NB4 (cell line): ENCODE results near the gene SESTD1.

Experiments
- MYC ChIP-seq: IDR thresholded peaks from 2 replicates; pipeline ENCODE4 v1.6.1; 2011; ENCODE audit warnings: low read depth, low read length
- POLR2A ChIP-seq: IDR thresholded peaks from 2 replicates; pipeline ENCODE4 v1.6.1; 2011; ENCODE audit warnings: mild to moderate bottlenecking; ENCODE audit not compliant: insufficient read length; ENCODE audit errors: extremely low read depth
- TF ChIP-seq, protein P1 (sequence below): IDR thresholded peaks from 2 replicates; pipeline ENCODE4 v1.6.1; 2011; ENCODE audit warnings: low read depth, low read length
- TF ChIP-seq, protein P2 (sequence below): IDR thresholded peaks from one replicate; pipeline ENCODE4 v1.5.1; 2012; ENCODE audit warnings: low read depth, low read length

DNA sequence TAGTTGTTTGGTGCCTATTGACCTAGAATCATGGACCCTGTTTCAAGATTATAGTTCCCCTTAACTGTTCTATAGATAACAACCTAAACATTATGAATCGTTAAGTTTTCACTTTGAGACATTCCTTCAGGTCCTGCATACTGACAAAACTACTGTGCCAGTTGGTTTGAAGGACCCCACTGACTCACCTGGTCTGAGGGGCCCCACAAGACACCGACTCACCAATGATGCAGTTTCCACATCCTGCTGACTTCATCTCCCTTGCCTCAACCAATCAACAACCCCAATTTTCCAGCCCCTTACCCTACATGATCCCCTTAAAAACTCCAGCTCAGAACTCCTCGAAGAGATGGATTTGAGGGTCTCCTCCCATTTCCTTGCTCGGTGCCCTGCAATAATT lies 125.1 kb downstream of the SESTD1 start:
- TF ChIP-seq, protein P1, sequence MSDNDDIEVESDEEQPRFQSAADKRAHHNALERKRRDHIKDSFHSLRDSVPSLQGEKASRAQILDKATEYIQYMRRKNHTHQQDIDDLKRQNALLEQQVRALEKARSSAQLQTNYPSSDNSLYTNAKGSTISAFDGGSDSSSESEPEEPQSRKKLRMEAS = no peak
- TF ChIP-seq, protein P2, sequence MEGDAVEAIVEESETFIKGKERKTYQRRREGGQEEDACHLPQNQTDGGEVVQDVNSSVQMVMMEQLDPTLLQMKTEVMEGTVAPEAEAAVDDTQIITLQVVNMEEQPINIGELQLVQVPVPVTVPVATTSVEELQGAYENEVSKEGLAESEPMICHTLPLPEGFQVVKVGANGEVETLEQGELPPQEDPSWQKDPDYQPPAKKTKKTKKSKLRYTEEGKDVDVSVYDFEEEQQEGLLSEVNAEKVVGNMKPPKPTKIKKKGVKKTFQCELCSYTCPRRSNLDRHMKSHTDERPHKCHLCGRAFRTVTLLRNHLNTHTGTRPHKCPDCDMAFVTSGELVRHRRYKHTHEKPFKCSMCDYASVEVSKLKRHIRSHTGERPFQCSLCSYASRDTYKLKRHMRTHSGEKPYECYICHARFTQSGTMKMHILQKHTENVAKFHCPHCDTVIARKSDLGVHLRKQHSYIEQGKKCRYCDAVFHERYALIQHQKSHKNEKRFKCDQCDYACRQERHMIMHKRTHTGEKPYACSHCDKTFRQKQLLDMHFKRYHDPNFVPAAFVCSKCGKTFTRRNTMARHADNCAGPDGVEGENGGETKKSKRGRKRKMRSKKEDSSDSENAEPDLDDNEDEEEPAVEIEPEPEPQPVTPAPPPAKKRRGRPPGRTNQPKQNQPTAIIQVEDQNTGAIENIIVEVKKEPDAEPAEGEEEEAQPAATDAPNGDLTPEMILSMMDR = no peak
- no peak for TF ChIP-seq POLR2A
- no peak for TF ChIP-seq MYC
